ENCODE data around the gene DPEP3.
"Not testable (repeated sequence)": the region's sequence is repeated elsewhere in the genome, so short reads cannot be mapped to it uniquely, and the experiment has no call there.

Gene DPEP3

DNA sequence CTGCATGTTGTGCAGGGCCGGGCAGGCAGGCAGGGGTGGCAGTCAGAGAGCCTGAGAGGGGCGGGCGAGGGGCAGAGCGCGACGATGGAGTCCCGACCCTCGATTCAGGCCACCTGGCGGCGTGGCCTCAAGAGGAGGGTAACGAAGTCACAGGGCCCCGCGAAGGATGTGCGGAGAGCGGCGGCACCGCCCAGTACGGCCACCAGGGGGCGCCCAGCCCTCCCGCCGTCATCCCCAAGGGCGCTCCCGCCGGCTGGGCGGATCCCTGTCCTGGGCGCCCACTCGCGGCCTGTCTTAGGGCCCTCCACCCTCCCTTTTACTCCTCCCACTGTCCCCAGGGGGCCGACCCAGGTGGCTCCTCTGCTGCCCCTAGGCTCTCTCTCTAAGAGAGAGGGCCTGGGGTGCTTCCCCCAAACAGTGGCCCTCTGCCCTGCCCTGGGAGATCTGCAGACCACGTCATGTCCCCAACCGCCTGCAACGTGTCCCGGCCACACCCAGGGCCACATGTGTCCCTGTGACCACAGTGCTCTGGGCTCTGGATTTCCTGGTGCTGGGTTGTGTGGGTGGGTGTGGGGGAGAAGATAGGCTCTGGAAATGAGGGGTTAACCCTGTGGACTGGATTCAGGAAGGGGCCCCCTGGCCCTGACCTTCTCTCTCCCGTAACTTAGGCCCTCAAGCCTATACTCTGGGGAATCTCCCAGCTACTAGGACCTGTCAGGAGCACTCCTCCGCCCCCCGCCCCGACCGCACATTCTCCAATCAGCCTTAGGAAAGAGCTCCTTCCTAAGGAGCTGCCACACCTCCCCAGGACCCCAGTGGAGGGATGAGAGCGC lies 13.1 kb upstream of the DPEP3 start:
- DNase-seq, result peak; percentile 77 to 80

- DNase-seq, result no peak
Measured at GRCh38 chr16:67992661-67993206, 12.4 kb upstream of the DPEP3 start.

GRCh38 chr16:67990018-67990386 lies 9.7 kb upstream of the DPEP3 start:
- no peak for DNase-seq

DNA sequence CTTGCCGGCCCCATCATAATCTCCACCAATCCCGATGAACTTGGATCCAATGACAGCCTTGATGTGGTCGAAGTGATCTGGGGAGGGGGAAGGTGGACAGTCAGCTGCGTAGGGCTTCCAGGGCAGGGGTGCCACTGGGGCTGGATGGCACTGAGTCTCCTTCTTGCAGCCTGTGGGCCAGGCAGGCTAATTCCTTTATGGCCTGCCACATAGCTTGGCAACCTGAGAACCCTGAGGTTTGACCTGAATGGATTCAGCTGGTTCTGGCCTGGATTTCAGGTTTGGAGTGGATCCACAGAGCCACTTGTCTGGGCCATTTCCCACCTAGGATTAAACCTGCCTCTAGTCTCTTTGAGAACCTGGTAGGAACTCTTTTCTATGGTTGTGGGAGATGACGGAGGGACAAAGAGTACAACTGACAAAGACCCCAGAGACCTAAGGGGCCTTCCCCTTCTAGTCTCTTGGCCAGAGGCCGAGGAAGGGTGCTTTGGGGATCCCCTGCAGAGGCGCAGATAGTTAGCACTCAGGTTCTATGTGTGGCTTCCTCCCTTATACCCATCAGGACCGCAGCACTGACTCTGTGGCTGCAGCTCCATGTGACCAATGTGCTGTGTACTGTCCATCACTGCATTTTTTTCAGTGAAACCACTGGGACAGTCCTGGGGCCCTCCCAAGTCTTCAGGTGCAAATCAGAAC lies 9.2 kb upstream of the DPEP3 start:
- DNase-seq, result no peak

DNA sequence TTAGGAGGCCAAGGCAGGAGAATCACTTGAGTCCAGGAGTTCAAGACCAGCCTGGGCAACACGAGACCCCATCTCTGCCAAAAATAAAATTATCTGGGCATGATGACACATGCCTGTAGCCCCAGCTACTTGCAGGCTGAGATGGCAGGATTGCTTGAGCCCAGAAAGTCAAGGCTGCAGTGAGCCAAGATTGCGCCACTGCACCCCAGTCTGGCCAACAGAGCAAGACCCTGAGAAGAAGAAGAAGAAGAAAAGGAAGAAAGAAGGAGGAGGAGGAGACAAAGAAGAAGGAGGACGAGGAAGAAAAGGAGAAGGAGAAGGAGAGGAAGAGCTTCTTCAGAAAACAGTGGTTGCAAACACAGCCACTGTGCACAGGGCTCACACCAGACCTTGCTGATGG lies 8.4 kb upstream of the DPEP3 start:
- no peak for DNase-seq

DNA sequence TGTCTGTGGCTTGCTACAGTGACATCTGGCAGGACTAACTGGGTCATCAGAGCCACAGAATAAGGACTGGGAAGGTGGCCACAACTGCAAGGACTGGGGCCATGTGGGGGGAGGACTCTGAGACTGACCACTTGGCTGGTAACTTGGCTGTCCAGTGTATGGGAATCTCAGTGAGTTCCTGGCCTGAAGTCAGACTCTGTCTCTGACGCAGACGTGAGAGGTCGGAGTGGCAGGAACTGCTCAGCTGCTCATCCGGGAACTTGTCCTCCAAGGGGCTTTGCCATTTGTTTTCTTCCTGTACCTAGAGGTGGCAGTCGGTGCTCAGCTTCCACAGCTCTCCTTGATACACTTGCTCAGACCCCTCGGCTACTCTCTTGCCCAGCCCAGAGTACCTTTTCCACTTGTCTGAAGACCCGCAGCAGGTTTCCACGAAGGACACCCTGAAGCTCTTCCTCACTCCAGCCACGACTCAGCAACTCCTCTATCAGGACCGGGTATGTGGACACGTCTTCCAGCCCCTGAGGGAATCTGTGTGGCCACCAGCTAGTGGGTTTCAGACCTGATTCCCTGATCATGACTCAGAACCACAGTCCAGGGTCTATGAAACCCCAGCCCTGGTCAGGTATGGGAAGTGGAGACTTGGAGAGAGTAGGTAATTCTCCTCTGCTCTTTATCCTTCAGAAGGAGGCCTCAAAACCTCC lies 7.3 kb upstream of the DPEP3 start:
- no peak for DNase-seq

- no peak for DNase-seq
Measured at GRCh38 chr16:67986949-67987348, 6.7 kb upstream of the DPEP3 start.

DNA sequence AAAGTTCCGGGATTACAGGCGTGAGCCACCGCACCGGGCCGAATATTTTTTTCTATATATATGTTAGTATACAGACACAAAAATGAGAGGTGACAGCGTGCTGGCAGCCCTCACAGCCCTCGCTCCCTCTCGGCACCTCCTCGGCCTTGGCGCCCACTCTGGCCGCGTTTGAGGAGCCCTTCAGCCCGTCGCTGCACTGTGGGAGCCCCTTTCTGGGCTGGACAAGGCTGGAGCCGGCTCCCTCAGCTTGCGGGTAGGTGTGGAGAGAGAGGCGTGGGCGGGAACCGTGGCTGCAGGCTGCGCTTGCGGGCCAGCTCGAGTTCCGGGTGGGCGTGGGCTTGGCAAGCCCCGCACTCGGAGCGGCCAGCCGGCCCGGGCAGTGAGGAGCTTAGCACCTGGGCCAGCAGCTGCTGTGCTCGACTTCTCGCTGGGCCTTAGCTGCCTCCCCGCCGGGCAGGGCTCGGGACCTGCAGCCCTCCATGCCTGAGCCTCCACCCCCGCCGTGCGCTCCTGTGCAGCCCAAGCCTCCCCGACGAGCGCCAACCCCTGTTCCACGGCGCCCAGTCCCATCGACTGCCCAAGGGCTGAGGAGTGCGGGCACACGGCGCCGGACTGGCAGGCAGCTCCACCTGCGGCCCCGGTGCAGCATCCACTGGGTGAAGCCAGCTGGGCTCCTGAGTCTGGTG lies 1.9 kb upstream of the DPEP3 start:
- DNase-seq, result no peak

- DNase-seq, result no peak
Measured at GRCh38 chr16:67977469-67978227, 2.7 kb downstream of the DPEP3 start.

DNA sequence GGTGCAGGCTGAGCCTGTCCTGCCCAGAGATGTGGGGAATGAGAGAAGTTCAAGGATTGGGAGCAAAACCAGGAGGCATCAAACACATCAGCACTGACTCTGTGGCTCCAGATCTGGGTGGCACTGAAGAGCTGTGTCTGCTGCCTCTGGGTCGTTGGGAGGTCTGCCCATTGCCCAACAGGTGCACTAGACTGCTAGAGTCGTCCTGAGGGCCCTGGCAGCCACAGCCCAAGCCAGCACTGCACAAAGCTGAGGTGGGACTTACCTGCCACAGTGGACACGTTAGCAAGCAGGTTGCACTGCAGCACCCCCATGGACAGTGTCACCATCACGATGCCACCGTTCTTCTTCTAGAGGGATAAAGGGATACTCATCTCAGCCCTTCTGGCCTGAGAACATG lies 3.3 kb downstream of the DPEP3 start:
- DNase-seq, result no peak

- DNase-seq, result no peak
Measured at GRCh38 chr16:67976205-67976604, 4.1 kb downstream of the DPEP3 start.

DNA sequence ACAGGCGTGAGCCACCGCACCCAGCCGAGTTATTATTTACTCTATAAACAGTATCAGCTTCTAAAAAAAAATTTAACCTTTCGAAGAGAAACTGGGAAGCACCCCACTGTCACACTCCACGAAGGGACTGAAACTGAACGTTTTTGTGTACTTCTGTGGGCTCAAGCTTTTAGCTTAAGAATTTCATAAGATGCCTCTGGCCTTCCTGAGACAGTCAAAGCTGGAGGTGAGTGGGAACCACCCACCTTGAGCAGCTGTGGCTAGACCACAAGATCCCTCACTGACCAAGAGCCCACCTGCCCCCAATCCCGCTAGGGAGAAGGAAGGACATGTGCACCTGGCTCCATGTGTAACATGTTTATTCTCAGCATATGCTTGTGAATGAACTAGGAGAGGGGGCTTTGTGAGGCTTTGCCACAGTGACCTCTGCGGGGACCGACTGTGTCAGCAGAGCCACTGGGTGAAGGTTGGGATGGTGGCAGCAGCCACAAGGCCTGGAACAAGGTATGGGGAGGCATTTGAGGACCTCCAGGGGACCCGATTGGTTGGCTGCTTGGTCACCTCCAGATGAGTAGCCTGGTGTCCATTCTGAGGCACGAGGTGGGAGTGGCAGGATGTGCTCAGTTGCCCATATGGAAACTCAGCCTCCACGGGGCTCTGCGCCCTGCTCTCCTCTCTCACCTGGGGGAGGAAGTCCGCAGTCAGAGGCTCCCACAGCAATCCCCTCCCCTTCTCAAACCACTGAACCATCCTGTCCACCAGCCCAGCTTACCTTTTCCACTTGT lies 4.8 kb downstream of the DPEP3 start:
- no peak for DNase-seq

DNA sequence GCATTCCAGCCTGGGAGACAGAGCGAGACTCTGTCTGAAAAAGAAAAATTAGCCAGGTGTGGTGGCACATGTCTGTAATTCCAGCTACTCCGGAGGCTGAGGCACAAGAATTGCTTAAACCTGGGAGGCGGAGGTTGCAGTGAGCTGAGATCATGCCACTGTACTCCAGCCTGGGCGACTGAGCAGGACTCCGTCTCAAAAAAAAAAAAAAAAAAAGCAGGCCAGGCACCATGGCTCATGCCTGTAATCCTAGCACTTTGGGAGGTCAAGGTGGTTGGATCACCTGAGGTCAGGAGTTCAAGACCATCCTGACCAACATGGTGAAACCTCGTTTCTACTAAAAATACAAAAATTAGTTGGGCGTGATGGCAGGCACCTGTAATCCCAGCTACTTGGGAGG lies 8.0 kb downstream of the DPEP3 start:
- not testable (repeated sequence) for DNase-seq

GRCh38 chr16:67971111-67971510 lies 9.2 kb downstream of the DPEP3 start:
- DNase-seq, result no peak

- DNase-seq, result peak in 1 of 2 experiments; percentile 50
Measured at GRCh38 chr16:67969254-67970039, 10.9 kb downstream of the DPEP3 start.

DNA sequence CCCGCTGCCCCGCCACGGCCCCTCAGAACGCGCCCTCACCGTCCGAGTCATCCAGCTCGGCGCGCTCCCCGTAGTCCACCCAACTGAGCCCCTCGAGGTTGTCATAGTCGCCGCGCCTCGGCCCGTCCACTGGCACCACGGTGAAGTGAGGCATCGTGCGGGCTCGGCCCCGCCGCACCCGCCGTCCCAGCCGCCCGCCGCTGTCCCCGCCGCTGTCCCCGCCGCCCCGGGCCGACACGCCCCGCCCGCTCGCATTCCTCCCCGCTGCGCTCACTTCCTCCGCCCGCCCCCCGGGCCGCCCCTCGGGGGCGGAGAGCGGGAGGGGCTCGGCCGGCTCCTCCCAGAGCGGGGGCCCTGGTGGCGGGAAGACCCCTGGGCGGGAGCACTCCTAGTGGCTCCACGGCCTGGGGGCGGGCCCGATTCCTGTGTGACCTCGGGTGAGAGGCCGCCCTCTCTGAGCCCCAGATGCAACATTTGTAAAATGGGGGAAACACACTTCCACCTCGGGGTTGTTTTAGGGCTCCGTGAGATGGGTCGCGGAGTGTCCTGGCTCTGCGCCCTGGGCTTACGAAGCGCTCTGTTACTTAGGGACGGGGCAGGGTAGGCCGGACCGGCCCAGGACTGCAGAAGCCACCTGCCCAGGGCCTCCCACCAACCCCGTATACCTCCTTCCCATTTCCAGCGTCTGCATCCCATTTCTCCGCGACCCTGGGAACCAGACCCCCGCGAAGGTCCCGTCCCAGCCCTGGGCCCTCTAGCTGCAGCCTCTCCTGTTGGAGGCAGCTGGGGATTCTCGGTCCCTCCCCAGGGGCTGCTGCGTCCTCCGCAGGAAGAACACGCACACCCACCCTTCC lies 11.7 kb downstream of the DPEP3 start, which contains the start of gene SLC12A4:
SLC12A4 (minus strand) TSS at position 238 of the 854 bp plus-strand sequence; CDS start at position 154, 84 bp downstream.
- peak; percentile 71 to 76 for DNase-seq

DNA sequence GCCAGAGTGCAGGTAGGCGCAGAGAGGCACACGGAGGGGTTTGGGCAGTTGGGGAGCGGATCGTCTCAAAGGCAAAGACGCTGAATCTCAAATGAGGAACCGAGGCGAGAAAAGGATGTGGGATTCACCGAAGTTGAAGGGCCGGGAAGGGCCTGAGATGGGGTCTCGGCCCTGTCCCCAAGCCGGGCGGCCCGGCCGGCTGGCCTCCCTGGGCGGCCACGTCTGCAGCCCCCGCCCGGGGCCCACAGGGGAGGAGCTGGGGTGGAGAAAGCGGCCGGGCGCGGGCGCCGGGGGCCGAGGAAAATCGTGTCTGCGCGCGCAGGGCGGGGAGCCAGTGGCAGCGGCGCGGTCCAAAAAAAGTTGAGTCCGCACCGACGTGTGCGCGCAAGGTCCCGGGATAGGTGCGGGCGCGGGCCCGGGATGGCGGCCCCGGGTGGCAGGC lies 12.3 kb downstream of the DPEP3 start:
- DNase-seq, result peak; percentile 23 to 35

DNA sequence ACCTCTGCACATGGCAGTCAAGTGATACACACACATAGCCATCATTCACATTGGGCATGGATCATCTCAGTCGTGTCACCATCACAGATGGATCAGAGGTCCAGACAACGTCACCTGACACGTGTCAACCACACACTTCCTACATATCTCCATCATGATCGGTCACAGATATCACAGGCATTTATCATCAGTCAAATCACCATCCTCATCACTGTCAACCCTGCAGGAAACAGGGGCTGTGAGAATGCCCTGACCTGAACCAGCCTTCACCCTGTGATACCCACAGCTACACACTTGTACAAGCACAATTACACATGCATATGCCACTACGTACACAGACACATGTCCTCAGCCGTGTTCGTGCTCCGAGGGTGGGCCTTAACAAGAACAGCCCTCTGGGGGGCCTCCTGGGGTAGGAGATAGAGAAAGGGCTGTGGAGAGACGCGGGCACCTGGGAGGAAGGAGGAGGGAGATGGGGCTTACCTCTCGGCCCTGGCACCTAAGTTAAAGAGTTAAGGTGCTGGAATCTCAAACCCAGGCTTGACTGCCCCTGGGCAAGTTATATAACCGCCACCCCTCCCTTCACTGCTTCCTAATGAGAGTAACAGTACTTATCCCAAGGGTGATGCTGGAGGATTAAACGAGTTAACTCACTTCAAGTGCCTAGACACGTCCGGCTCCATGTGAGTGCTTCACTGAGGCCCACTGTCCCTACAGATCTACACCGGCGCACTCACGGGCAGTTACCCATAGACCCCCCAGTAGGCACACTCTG lies 12.9 kb downstream of the DPEP3 start:
- DNase-seq, result no peak
